ENCODE results near the gene INKA2. TPM values are rescaled to one million over a fixed set of nuclear protein-coding genes. Genes with fewer than 3 reads are reported as not detected.
A peak's percentile ranks its signal among the peaks of the same experiment; 100 is the strongest.

The INKA2 gene
- total RNA-seq (2012; rRNA removed) (1.7 and 2.2 TPM in 2 replicates), polyA plus RNA-seq (2012; rRNA removed) (1.3 and 2.6 TPM in 2 replicates), Bru-seq, nascent RNA (percentile 78 among the genes with signal in this experiment), BruChase-seq, experiment 1, labeled RNA remaining after a 6-hour chase (percentile 65 among the genes with signal in this experiment), BruChase-seq, experiment 2, labeled RNA remaining after a 2-hour chase (percentile 89 among the genes with signal in this experiment)
- 0.66 and 2.2 TPM in 2 replicates for polyA plus RNA-seq (2012; cell fraction: cytosol; rRNA removed)
- 2.8 and 5.6 TPM in 2 replicates for polyA plus RNA-seq (2012; cell fraction: nucleus; rRNA removed; ENCODE audit: low replicate concordance)
- long read RNA-seq, full-length matches to known transcripts: 10 of 11 reads
- long read RNA-seq, partial matches to known transcripts: 0 of 11 reads
- long read RNA-seq, other reads (novel, unspliced or antisense): 1 of 11 reads

GRCh38 chr1:111739194-111739924 lies at the start of gene INKA2:
Gene INKA2 (minus strand): TSS chr1:111739395. CDS start chr1:111739242, 153 bp downstream.
- in situ Hi-C loops (cut with MboI; ENCODE audit: low sequenced_read_pairs) (no loop called here), dilution Hi-C loops (cut with HindIII; ENCODE audit: low sequenced_read_pairs, unreplicated experiment) (no loop called here), intact Hi-C loops (cut with micrococcal nuclease) (no loop called here)
- BruUV-seq (replicated peaks): no TSS peak
- H3K56ac ChIP-seq (ENCODE audit: extremely low read depth, insufficient read depth, low read length): peak within 1 kb of the TSS; percentile 81
- H2BK20ac ChIP-seq (ENCODE audit: low read depth, low read length): peak within 1 kb of the TSS; percentile 33; the same call in 1 of the 2 replicates
- peaks cover 13% of the 10 kb centered on the region; the same call in 1 of the 2 replicates for H4K20me1 ChIP-seq (ENCODE audit: insufficient read depth, low read length)
- ATAC-seq (ENCODE audit: low read depth) (peak; percentile 79), DNase-seq (peak; percentile 83)
- H3K14ac ChIP-seq (replicated peaks; ENCODE audit: low read depth, low read length): peak within 1 kb of the TSS; percentile 77
- H4K8ac ChIP-seq (ENCODE audit: low read depth in 2 of 2, low read length in 2 of 2): peak within 1 kb of the TSS; percentile 67 to 69; a peak in 2 of 4 replicates
- H3K4me1 ChIP-seq (ENCODE audit: control insufficient read depth, insufficient read depth, low read length): peaks cover 38% of the 10 kb centered on the region
- H3K4ac ChIP-seq (ENCODE audit: low read depth, low read length): peak within 1 kb of the TSS; percentile 90
- no peaks in the 10 kb centered on the region for H3K9me3 ChIP-seq (ENCODE audit: control insufficient read depth, insufficient read depth, low read length)
- no peaks in the 10 kb centered on the region for H3K36me3 ChIP-seq (ENCODE audit: control insufficient read depth, insufficient read depth, low read length)
- peak within 1 kb of the TSS; percentile 82 for H3K9ac ChIP-seq (ENCODE audit: low read depth, low read length)
- peak within 1 kb of the TSS; percentile 59; the same call in 1 of the 2 replicates for H2BK120ac ChIP-seq (ENCODE audit: low read depth, low read length)
- peak within 1 kb of the TSS; percentile 94 for H3K4me2 ChIP-seq (ENCODE audit: low read depth, low read length)
- H3K23ac ChIP-seq (ENCODE audit: low read depth, low read length): peak within 1 kb of the TSS; percentile 74
- H2AFZ ChIP-seq (replicated peaks; ENCODE audit: low read length, poor library complexity): peak within 1 kb of the TSS; percentile 97
- 3% methylated on average over 7 of the region's 59 CpGs; no CpG with 5 or more reads in 1 of the 2 experiments for WGBS, 2 experiments (ENCODE audit: extremely low coverage in 2 of 2, insufficient read length in 1 of 2)
- peak within 1 kb of the TSS; percentile 86 for H4K91ac ChIP-seq (ENCODE audit: insufficient read depth, low read depth, low read length)
- peak within 1 kb of the TSS; percentile 85 for H2BK5ac ChIP-seq (ENCODE audit: low read depth, low read length, poor library complexity, severe bottlenecking)
- peaks cover 46% of the 10 kb centered on the region for H3K9me1 ChIP-seq (ENCODE audit: insufficient read depth, low read length)
- ChIA-PET POLR2A (ENCODE audit: unreplicated experiment) (no interaction called here), CTCF (interaction anchor here (1.1 to 1.3 kb wide), 2 partner anchors 15 to 25 kb away, joined by 3 to 6 read pairs; no protein-coding TSS in a partner anchor)
- peak within 1 kb of the TSS; percentile 20; the same call in 1 of the 3 replicates for H2BK15ac ChIP-seq (ENCODE audit: low read depth, low read length)
- no peak within 1 kb of the TSS; the same call in 1 of the 2 replicates for H2AK5ac ChIP-seq (ENCODE audit: low read depth, low read length)
- H3K4me3 ChIP-seq (ENCODE audit: insufficient read depth, low read depth, low read length): peak within 1 kb of the TSS; percentile 65
- peak within 1 kb of the TSS; percentile 59 for H3K18ac ChIP-seq (ENCODE audit: low read depth, low read length)
- H3K27ac ChIP-seq (ENCODE audit: insufficient read depth, low read length): peak within 1 kb of the TSS; percentile 72
- H4K5ac ChIP-seq (ENCODE audit: low read depth, low read length): peak within 1 kb of the TSS; percentile 22; the same call in 1 of the 2 replicates
- peak within 1 kb of the TSS; percentile 89 for H2AK9ac ChIP-seq (replicated peaks; ENCODE audit: low read depth, low read length, poor library complexity)
- no peaks in the 10 kb centered on the region for H3K27me3 ChIP-seq (ENCODE audit: control insufficient read depth, insufficient read depth, low read length)
- peaks cover 16 to 47% of the 10 kb centered on the region in 2 experiments; a peak in 2 of 4 replicates for H3K79me1 ChIP-seq (ENCODE audit: low read depth in 1 of 2, low read length in 2 of 2)
- TF ChIP-seq RCOR1 (IDR thresholded peaks at IDR 0.05; ENCODE audit: insufficient replicate concordance, low read length) (no peak), CHD1 (IDR thresholded peaks at IDR 0.05; ENCODE audit: low read depth, low read length) (no peak), MAFK (IDR thresholded peaks at IDR 0.05; ENCODE audit: low read depth, low read length) (no peak), CTCF (conservative IDR thresholded peaks at IDR 0.05; ENCODE audit: low read depth, low read length) (no peak), MAZ (IDR thresholded peaks at IDR 0.05; ENCODE audit: borderline replicate concordance, low read depth, low read length) (no peak), FOS (IDR thresholded peaks at IDR 0.05; ENCODE audit: low read depth, low read length) (peak; percentile 41; the same call in 1 of the 2 replicates), ELK1 (IDR thresholded peaks at IDR 0.05; ENCODE audit: borderline replicate concordance, low read depth, low read length) (no peak), NFE2L2 (IDR thresholded peaks at IDR 0.05; ENCODE audit: low read depth, low read length) (no peak), POLR2A (IDR thresholded peaks at IDR 0.05; ENCODE audit: low read depth, low read length) (peak; percentile 84), MXI1 (IDR thresholded peaks at IDR 0.05; ENCODE audit: borderline replicate concordance, low read depth, low read length) (peak; percentile 26; the same call in 1 of the 2 replicates), SMC3 (IDR thresholded peaks at IDR 0.05; ENCODE audit: low read depth, low read length) (no peak), RAD21 (IDR thresholded peaks at IDR 0.05; ENCODE audit: low read length) (no peak), CEBPB (IDR thresholded peaks at IDR 0.05; ENCODE audit: low read depth, low read length) (no peak)
